ENCODE results near the gene EPB41L3. TPM values are rescaled to one million over a fixed set of nuclear protein-coding genes. Genes with fewer than 3 reads are reported as not detected.

EPB41L3 gene
- total RNA-seq, 1 experiment from 2014 or later: 0.21 TPM

DNA sequence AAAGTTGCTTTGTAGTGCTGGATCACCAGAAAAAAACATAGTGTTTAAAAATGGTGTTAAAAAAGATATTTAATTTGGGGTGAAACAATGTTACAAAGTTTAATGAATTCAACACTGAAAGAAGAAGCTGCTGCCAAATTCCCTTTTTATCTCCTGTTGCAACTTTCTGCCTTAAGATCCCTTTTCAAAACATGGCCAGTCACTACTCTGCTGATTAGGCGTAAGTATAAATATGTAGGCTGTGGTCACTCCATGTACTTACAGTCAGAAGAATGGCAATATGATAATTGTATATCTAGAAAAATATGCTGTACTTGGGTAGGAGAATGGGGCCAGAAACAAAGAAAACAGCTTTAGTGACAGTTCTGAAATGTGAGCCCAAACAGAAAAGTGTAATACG lies 124.8 kb downstream of the EPB41L3 start:
- Histone ChIP-seq H3K27me3 (replicated peaks) (0 out of 2 replicates have a peak, but pooled peaks cover 3% of the 10 kb centered on the region), H3K4me3 (no peak overlapping the region), H3K36me3 (no peaks in the 10 kb centered on the region), H3K27ac (no peak overlapping the region), H3K9me3 (replicated peaks) (no peaks in the 10 kb centered on the region), H3K4me1 (replicated peaks) (no peaks in the 10 kb centered on the region)
- DNase-seq (ENCODE audit: low read depth in 1 of 2, low spot score in 2 of 2): no peak

DNA sequence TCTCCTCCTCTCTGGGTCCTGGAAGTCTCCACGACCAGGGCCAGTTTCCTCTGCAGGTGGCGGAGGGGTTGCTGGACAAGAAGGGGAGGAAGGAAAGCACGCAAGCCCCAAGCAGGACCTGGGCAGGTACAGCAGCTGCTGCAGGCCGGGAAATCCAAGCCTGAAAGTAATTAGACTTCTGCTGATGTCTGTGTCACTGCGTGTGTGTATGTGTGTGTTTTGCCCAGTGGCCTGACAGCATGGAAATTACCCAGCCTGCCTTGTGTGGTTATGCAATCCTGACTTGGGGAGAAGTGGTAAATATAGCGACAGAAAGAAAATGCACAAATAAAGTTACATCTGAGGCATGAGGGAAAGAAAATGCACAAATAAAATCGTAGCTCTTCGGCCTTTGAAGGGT lies 126.5 kb downstream of the EPB41L3 start:
- H3K4me1 ChIP-seq (replicated peaks): no peaks in the 10 kb centered on the region
- H3K27me3 ChIP-seq (replicated peaks): 0 out of 2 replicates have a peak, but pooled peaks cover 3% of the 10 kb centered on the region
- no peaks in the 10 kb centered on the region for H3K9me3 ChIP-seq (replicated peaks)
- DNase-seq (ENCODE audit: low read depth in 1 of 2, low spot score in 2 of 2): no peak
- no peak overlapping the region for H3K27ac ChIP-seq
- no peak overlapping the region for H3K4me3 ChIP-seq
- no peaks in the 10 kb centered on the region for H3K36me3 ChIP-seq

GRCh38 chr18:5416112-5416511 lies 127.7 kb downstream of the EPB41L3 start:
- H3K4me3 ChIP-seq: no peak overlapping the region
- H3K36me3 ChIP-seq: no peaks in the 10 kb centered on the region
- H3K27me3 ChIP-seq (replicated peaks): 0 out of 2 replicates have a peak, but pooled peaks cover 3% of the 10 kb centered on the region
- H3K4me1 ChIP-seq (replicated peaks): no peaks in the 10 kb centered on the region
- no peak for DNase-seq (ENCODE audit: low read depth in 1 of 2, low spot score in 2 of 2)
- H3K27ac ChIP-seq: no peak overlapping the region
- H3K9me3 ChIP-seq (replicated peaks): no peaks in the 10 kb centered on the region

DNA sequence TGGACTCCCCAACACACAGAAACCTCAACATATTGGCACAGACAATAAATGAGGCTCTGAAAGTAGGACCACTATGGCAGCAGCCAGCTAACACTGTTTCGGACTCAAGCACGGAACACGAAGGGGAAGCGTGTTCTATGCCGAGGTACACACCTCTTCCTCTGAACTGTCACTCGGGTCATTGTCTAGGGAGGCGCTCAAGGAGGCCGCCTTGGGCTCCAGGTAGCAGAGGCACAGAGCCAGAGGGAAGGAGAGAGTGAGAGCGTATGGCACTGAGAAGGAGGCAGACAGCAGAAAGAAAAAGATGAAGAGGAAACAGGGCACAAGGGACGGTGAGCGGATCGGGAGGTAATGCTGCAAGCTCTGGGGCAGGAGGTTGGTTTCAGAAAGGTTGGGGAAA lies 128.1 kb downstream of the EPB41L3 start:
- Histone ChIP-seq H3K4me3 (no peak overlapping the region), H3K4me1 (replicated peaks) (no peaks in the 10 kb centered on the region), H3K27me3 (replicated peaks) (0 out of 2 replicates have a peak, but pooled peaks cover 3% of the 10 kb centered on the region), H3K9me3 (replicated peaks) (no peaks in the 10 kb centered on the region), H3K36me3 (no peaks in the 10 kb centered on the region), H3K27ac (no peak overlapping the region)
- DNase-seq (ENCODE audit: low read depth in 1 of 2, low spot score in 2 of 2): no peak

DNA sequence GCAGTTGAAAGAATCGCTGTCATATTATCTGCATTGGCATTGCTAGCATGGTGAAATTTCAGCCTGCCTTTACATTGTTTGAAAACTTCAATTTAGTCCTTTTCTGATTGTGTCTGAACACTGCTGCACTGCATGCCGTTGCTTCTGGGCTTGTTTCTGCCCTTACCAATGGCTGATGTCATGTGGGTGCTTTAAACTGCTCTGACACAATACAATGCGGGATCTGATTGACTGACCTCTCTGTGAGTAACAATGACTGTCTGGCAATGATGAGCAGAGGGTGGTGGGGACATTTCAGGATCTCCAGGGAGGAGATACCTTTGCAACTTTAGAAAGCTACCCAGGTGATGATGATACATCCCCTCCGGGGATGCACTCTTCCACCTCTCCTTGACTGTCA lies 128.8 kb downstream of the EPB41L3 start:
- no peak for DNase-seq (ENCODE audit: low read depth in 1 of 2, low spot score in 2 of 2)
- no peak overlapping the region for H3K4me3 ChIP-seq
- H3K36me3 ChIP-seq: no peaks in the 10 kb centered on the region
- H3K9me3 ChIP-seq (replicated peaks): no peaks in the 10 kb centered on the region
- no peaks in the 10 kb centered on the region for H3K4me1 ChIP-seq (replicated peaks)
- 0 out of 2 replicates have a peak, but pooled peaks cover 3% of the 10 kb centered on the region for H3K27me3 ChIP-seq (replicated peaks)
- no peak overlapping the region for H3K27ac ChIP-seq

DNA sequence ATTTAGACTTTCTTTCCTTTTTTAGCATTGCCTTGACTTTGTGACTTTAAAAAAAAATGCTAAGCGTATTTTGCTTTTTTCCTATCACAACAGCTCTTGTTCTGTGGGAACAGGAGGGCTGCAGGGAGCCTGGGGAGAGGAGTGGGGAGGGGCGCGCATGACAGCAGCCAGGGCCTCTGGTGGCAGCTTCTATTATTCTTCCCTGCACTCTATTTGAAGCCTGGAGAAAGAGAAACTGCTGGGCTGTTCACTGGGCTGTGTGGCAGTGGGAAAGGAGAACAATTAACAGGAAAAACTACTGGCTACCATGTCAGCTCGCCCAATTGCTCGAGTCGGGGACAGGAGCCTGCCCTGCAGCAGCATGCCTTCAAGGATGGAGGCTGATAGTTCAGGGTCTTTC lies 129.3 kb downstream of the EPB41L3 start:
- no peaks in the 10 kb centered on the region for H3K4me1 ChIP-seq (replicated peaks)
- H3K27me3 ChIP-seq (replicated peaks): 0 out of 2 replicates have a peak, but pooled peaks cover 3% of the 10 kb centered on the region
- no peak overlapping the region for H3K4me3 ChIP-seq
- H3K9me3 ChIP-seq (replicated peaks): no peaks in the 10 kb centered on the region
- no peak overlapping the region for H3K27ac ChIP-seq
- no peak for DNase-seq (ENCODE audit: low read depth in 1 of 2, low spot score in 2 of 2)
- no peaks in the 10 kb centered on the region for H3K36me3 ChIP-seq

DNA sequence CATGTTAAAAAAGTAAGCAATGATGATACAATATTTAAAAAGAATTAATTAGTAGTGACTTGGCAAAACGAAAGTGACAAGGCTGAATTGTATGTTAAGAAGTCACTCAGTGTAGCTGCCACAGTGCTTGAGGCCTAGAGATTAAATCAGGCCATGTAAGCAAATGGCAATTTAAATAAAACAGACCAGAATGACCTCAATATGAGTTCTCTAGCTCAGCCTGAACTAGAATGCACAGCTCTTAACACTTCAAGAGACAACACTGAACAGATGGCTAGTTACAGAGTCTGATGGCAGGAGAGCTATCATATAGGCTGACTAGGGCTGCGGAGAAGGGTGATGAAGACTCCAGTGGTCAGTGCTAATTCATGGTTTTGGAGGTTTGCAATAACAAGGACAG lies 130.3 kb downstream of the EPB41L3 start:
- Histone ChIP-seq H3K4me3 (no peak overlapping the region), H3K36me3 (no peaks in the 10 kb centered on the region), H3K9me3 (replicated peaks) (no peaks in the 10 kb centered on the region), H3K27me3 (replicated peaks) (0 out of 2 replicates have a peak, but pooled peaks cover 3% of the 10 kb centered on the region), H3K27ac (no peak overlapping the region), H3K4me1 (replicated peaks) (no peaks in the 10 kb centered on the region)
- DNase-seq (ENCODE audit: low read depth in 1 of 2, low spot score in 2 of 2): no peak

GRCh38 chr18:5410582-5410981 lies 133.2 kb downstream of the EPB41L3 start:
- H3K27ac ChIP-seq: no peak overlapping the region
- no peaks in the 10 kb centered on the region for H3K4me1 ChIP-seq (replicated peaks)
- no peaks in the 10 kb centered on the region for H3K36me3 ChIP-seq
- no peak overlapping the region for H3K4me3 ChIP-seq
- DNase-seq (ENCODE audit: low read depth in 1 of 2, low spot score in 2 of 2): no peak
- H3K27me3 ChIP-seq (replicated peaks): no peaks in the 10 kb centered on the region
- no peaks in the 10 kb centered on the region for H3K9me3 ChIP-seq (replicated peaks)

DNA sequence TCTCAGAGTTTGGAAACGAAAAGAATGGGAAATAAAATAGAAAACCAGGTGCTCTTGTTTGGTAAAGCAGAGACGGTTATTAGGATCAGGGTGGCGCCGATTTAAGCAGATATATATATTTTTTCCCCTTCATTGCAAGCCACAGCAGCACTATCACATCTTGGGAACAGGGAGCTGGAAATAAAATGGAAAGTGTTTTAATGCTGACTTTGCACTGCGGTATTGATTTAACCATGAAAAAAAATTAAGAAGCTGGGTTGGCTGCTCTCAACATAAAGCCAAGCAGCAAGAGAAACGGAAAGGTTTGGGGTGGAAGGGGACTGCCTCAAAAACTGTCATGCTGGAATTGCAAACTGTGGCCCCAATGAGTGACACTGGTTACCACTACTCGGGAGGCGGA lies 145.5 kb downstream of the EPB41L3 start:
- H3K4me1 ChIP-seq (replicated peaks): no peaks in the 10 kb centered on the region
- no peak for DNase-seq (ENCODE audit: low read depth in 1 of 2, low spot score in 2 of 2)
- no peak overlapping the region for H3K4me3 ChIP-seq
- no peaks in the 10 kb centered on the region for H3K9me3 ChIP-seq (replicated peaks)
- H3K27me3 ChIP-seq (replicated peaks): no peaks in the 10 kb centered on the region; the same call in 1 of the 2 replicates
- H3K27ac ChIP-seq: no peak overlapping the region
- no peaks in the 10 kb centered on the region for H3K36me3 ChIP-seq

DNA sequence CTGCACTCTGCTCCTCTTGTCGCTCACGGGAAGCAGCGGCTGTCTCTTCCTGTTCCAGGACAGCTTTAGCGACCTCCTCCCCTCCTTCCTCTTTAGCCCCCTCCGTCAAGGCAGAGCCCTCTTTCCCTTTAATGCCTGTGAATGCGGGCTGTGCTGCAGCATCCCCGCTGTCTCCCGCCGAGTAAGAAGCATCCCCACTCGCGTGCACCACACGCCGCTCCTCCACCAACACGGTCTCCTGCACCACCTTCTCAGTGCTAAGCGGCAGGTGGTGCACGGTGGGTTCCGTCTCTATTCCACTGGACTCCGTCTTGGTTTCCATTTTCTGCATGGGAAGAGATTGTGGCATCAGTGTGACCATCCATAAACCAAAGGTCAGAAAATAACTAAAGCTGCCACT lies 146.7 kb downstream of the EPB41L3 start:
- no peak for DNase-seq (ENCODE audit: low read depth in 1 of 2, low spot score in 2 of 2)
- Histone ChIP-seq H3K4me1 (replicated peaks) (no peaks in the 10 kb centered on the region), H3K27ac (no peak overlapping the region), H3K27me3 (replicated peaks) (no peaks in the 10 kb centered on the region; the same call in 1 of the 2 replicates), H3K36me3 (no peaks in the 10 kb centered on the region), H3K9me3 (replicated peaks) (no peaks in the 10 kb centered on the region), H3K4me3 (no peak overlapping the region)

DNA sequence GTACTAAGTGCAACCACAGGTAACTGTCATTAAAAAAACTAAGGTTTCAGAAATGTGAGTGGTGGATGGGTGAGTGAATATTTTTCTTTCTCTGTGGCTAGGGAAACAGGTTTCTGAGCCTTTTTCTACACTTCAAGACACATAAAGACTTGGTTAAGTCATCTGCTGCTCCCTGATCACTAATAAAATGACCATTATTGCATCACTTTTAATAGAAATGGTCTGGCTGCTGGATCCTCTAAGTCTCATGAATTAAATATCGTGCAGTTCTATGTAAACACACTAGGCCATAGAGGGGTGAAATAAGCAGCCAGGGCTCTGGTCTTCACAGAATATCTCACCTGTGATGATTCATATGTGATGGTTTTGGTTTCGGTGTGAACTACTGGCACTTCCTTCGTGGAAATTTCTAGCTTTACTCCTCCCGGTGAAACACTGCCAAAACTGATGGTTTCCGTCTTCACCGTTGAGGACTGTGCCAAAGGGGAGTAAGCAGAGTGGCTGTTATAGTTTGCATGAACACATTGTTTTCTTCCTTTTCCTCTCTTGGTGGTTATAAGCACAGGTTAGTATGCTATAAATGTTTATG lies 147.8 kb downstream of the EPB41L3 start:
- no peak for DNase-seq (ENCODE audit: low read depth in 1 of 2, low spot score in 2 of 2)
- H3K4me1 ChIP-seq (replicated peaks): no peaks in the 10 kb centered on the region
- no peaks in the 10 kb centered on the region for H3K36me3 ChIP-seq
- no peaks in the 10 kb centered on the region for H3K9me3 ChIP-seq (replicated peaks)
- no peak overlapping the region for H3K27ac ChIP-seq
- no peaks in the 10 kb centered on the region; the same call in 1 of the 2 replicates for H3K27me3 ChIP-seq (replicated peaks)
- no peak overlapping the region for H3K4me3 ChIP-seq

GRCh38 chr18:5393779-5394178 lies 150.0 kb downstream of the EPB41L3 start:
- Histone ChIP-seq H3K4me3 (no peak overlapping the region), H3K27ac (no peak overlapping the region), H3K27me3 (replicated peaks) (no peaks in the 10 kb centered on the region; the same call in 1 of the 2 replicates), H3K9me3 (replicated peaks) (no peaks in the 10 kb centered on the region), H3K36me3 (no peaks in the 10 kb centered on the region), H3K4me1 (replicated peaks) (no peaks in the 10 kb centered on the region)
- DNase-seq (ENCODE audit: low read depth in 1 of 2, low spot score in 2 of 2): no peak

GRCh38 chr18:5391409-5391808 lies 152.4 kb downstream of the EPB41L3 start:
- DNase-seq (ENCODE audit: low read depth in 1 of 2, low spot score in 2 of 2): no peak
- Histone ChIP-seq H3K9me3 (replicated peaks) (no peaks in the 10 kb centered on the region), H3K36me3 (no peaks in the 10 kb centered on the region), H3K27ac (no peak overlapping the region), H3K4me3 (no peak overlapping the region), H3K4me1 (replicated peaks) (no peaks in the 10 kb centered on the region), H3K27me3 (replicated peaks) (no peaks in the 10 kb centered on the region; the same call in 1 of the 2 replicates)

- DNase-seq (ENCODE audit: low read depth in 1 of 2, low spot score in 2 of 2): no peak
- Histone ChIP-seq H3K27me3 (replicated peaks) (no peaks in the 10 kb centered on the region; the same call in 1 of the 2 replicates), H3K9me3 (replicated peaks) (no peaks in the 10 kb centered on the region), H3K4me3 (no peak overlapping the region), H3K27ac (no peak overlapping the region), H3K36me3 (no peaks in the 10 kb centered on the region), H3K4me1 (replicated peaks) (no peaks in the 10 kb centered on the region)
Measured at GRCh38 chr18:5389356-5389755, 154.4 kb downstream of the EPB41L3 start.

DNA sequence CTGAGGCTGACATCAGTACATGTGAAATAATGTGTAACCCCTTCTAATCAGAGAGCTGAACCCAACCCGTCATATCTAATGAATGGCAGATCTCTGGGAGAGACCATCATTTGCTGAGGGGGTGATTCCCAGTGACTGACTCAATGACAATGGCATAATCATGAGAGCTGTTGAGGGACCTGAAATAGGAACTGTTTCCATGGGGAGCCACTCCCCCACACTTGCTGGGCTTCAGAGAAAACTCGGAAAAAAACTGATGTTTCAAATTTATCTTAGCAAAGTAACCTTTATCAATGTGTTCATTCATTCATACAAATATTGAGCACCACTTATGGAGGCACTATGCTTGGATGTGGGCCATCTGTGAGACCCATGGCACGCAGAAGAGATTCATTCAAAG lies 154.9 kb downstream of the EPB41L3 start:
- Histone ChIP-seq H3K27me3 (replicated peaks) (no peaks in the 10 kb centered on the region; the same call in 1 of the 2 replicates), H3K36me3 (no peaks in the 10 kb centered on the region), H3K9me3 (replicated peaks) (no peaks in the 10 kb centered on the region), H3K4me1 (replicated peaks) (no peaks in the 10 kb centered on the region), H3K27ac (no peak overlapping the region), H3K4me3 (no peak overlapping the region)
- no peak for DNase-seq (ENCODE audit: low read depth in 1 of 2, low spot score in 2 of 2)

Data from SJSA1 (cell line).